ENCODE data around the gene FAR2. TPM values are rescaled to one million over a fixed set of nuclear protein-coding genes. Genes with fewer than 3 reads are reported as not detected.

Gene FAR2
- total and polyA plus RNA-seq, 2 of the 13 experiments (the other 11 are each of a cell fraction or from before 2014, with no cell fraction given) = not detected

DNA sequence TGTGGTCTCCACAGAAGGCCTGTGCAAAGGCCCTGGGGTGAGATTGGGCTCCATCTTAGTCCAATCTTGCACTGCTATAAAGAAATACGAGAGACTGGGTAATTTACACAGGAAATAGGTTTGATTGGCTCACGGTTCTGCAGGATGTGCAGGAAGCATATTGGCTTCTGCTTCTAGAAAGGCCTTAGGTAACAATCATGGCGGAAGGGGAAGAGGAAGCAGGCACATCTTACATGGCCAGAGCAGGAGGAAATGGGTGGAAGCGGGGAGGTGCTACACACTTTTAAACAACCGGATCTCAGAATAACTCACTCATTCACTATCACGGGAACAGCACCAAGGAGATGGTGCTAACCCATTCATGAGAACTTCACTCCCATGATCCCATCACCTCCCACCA lies 55.4 kb downstream of the FAR2 start:
- no TSS peak for BruUV-seq (replicated peaks)
- ATAC-seq (no peak), DNase-seq (ENCODE audit: low spot score) (no peak), FAIRE-seq (no peak)
- intact Hi-C loops (cut with micrococcal nuclease; ENCODE audit: unreplicated experiment) (no loop called here), in situ Hi-C loops (cut with HindIII; ENCODE audit: extremely low pct_ligation_motif_present, low pct_unique_long_range_greater_than_20kb) (no loop called here)
- no peak overlapping the region for H3K4me2 ChIP-seq (ENCODE audit: low read depth, low read length)
- H3K4me1 ChIP-seq (ENCODE audit: insufficient read depth, low read length) = no peaks in the 10 kb centered on the region
- H3K36me3 ChIP-seq (replicated peaks in 1 of 2; ENCODE audit: control insufficient read depth in 1 of 2, insufficient read depth in 2 of 2, low read length in 2 of 2) = no peaks in the 10 kb centered on the region
- CTCF ChIA-PET (ENCODE audit: low intra/inter-chr PET ratio, low total read pairs) = no interaction called here
- H3K9ac ChIP-seq (ENCODE audit: insufficient read depth, low read depth, low read length) = no peak overlapping the region
- TF ChIP-seq ARNTL (CRISPR knock-in tag; IDR thresholded peaks at IDR 0.05) (no peak), SRSF9 (IDR thresholded peaks at IDR 0.05; ENCODE audit: borderline replicate concordance, insufficient read depth, low read depth, low read length, poor library complexity, severe bottlenecking) (no peak), ISL2 (CRISPR knock-in tag; IDR thresholded peaks at IDR 0.05) (no peak), CEBPG (CRISPR knock-in tag; IDR thresholded peaks at IDR 0.05) (no peak), RAD21 (CRISPR knock-in tag; IDR thresholded peaks at IDR 0.05) (no peak), NPAS2 (CRISPR knock-in tag; IDR thresholded peaks at IDR 0.05; ENCODE audit: borderline replicate concordance) (no peak), MYNN (CRISPR knock-in tag; IDR thresholded peaks at IDR 0.05; ENCODE audit: low read depth) (no peak), ZNF788 (CRISPR knock-in tag; IDR thresholded peaks at IDR 0.05; ENCODE audit: borderline replicate concordance) (no peak), ZSCAN31 (CRISPR knock-in tag; IDR thresholded peaks at IDR 0.05; ENCODE audit: low read depth) (no peak), ZNF891 (CRISPR knock-in tag; IDR thresholded peaks at IDR 0.05) (no peak), KLF16 (CRISPR knock-in tag; IDR thresholded peaks at IDR 0.05) (no peak), LRRFIP1 (CRISPR knock-in tag; conservative IDR thresholded peaks at IDR 0.05) (no peak), ZNF362 (CRISPR knock-in tag; IDR thresholded peaks at IDR 0.05; ENCODE audit: borderline replicate concordance) (no peak), POGZ (CRISPR knock-in tag; IDR thresholded peaks at IDR 0.05) (no peak), MXD4 (CRISPR knock-in tag; IDR thresholded peaks at IDR 0.05) (no peak), ZBTB42 (CRISPR knock-in tag; IDR thresholded peaks at IDR 0.05) (no peak)
- TF ChIP-seq, protein P1, sequence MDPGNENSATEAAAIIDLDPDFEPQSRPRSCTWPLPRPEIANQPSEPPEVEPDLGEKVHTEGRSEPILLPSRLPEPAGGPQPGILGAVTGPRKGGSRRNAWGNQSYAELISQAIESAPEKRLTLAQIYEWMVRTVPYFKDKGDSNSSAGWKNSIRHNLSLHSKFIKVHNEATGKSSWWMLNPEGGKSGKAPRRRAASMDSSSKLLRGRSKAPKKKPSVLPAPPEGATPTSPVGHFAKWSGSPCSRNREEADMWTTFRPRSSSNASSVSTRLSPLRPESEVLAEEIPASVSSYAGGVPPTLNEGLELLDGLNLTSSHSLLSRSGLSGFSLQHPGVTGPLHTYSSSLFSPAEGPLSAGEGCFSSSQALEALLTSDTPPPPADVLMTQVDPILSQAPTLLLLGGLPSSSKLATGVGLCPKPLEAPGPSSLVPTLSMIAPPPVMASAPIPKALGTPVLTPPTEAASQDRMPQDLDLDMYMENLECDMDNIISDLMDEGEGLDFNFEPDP (CRISPR knock-in tag; conservative IDR thresholded peaks at IDR 0.05) = no peak
- TF ChIP-seq, protein P2, sequence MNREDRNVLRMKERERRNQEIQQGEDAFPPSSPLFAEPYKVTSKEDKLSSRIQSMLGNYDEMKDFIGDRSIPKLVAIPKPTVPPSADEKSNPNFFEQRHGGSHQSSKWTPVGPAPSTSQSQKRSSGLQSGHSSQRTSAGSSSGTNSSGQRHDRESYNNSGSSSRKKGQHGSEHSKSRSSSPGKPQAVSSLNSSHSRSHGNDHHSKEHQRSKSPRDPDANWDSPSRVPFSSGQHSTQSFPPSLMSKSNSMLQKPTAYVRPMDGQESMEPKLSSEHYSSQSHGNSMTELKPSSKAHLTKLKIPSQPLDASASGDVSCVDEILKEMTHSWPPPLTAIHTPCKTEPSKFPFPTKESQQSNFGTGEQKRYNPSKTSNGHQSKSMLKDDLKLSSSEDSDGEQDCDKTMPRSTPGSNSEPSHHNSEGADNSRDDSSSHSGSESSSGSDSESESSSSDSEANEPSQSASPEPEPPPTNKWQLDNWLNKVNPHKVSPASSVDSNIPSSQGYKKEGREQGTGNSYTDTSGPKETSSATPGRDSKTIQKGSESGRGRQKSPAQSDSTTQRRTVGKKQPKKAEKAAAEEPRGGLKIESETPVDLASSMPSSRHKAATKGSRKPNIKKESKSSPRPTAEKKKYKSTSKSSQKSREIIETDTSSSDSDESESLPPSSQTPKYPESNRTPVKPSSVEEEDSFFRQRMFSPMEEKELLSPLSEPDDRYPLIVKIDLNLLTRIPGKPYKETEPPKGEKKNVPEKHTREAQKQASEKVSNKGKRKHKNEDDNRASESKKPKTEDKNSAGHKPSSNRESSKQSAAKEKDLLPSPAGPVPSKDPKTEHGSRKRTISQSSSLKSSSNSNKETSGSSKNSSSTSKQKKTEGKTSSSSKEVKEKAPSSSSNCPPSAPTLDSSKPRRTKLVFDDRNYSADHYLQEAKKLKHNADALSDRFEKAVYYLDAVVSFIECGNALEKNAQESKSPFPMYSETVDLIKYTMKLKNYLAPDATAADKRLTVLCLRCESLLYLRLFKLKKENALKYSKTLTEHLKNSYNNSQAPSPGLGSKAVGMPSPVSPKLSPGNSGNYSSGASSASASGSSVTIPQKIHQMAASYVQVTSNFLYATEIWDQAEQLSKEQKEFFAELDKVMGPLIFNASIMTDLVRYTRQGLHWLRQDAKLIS (CRISPR knock-in tag; IDR thresholded peaks at IDR 0.05) = no peak
- no peaks in the 10 kb centered on the region for H4K20me1 ChIP-seq (ENCODE audit: insufficient read depth, low read length)
- 21% methylated on average over 6 of the region's 6 CpGs for WGBS (ENCODE audit: low lambda C conversion rate)
- H3K4me3 ChIP-seq (replicated peaks in 1 of 3; ENCODE audit: insufficient read depth in 1 of 3, low read depth in 2 of 3, low read length in 3 of 3) = no peak overlapping the region
- POLR2A ChIA-PET = no interaction called here
- no peaks in the 10 kb centered on the region for H3K79me2 ChIP-seq (ENCODE audit: insufficient read depth, low read length)
- H2AFZ ChIP-seq (ENCODE audit: low read length) = no peak overlapping the region
- no peak overlapping the region for H3K27ac ChIP-seq (ENCODE audit: extremely low read length, insufficient read depth, low read length)
- no peaks in the 10 kb centered on the region; a peak in 1 of 5 replicates for H3K27me3 ChIP-seq (ENCODE audit: control insufficient read depth in 1 of 2, insufficient read depth in 2 of 2, low read length in 2 of 2)
- H3K9me3 ChIP-seq (ENCODE audit: low read length) = no peaks in the 10 kb centered on the region
